ENCODE results near the gene MCM3AP. TPM values are rescaled to one million over a fixed set of nuclear protein-coding genes. Genes with fewer than 3 reads are reported as not detected.
"Not testable (repeated sequence)": the region's sequence is repeated elsewhere in the genome, so short reads cannot be mapped to it uniquely, and the experiment has no call there.

Gene MCM3AP
- total RNA-seq, 1 donor from 2014 or later: 67.7 TPM

DNA sequence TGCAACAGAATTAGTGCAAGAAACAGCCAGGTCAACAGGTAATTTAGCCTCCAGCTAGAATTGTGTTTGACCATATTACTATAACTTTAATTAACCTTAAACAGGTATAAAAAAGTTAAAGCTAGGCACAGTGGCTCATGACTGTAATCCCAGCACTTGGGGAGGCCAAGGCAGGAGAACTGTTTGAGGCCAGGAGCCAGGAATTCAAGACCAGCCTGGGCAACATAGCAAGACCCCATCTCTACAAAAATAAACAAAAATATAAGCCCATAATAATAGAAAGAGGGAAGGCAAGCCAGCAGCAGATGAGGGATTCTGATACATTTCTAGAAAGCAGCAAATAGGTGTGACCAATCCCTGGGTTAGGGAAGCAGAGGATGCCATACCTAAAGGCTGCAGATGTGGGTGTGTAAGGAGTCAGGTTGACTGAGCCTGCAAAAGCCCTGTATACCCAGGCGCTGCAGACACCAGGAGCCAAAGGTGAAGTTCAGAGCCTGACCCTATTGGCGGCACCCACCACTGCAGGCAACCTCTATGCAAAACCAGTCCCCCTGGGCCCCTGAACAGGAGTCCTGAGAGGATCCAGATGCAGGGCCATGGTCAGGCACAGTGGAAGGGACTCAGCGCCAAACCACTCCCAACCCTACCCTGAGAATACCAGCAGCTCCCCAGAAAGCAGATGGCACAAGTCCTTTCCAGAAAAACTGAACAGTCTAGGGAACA, 37.6 kb downstream of the MCM3AP start:
- DNase-seq (ENCODE audit: low spot score in 2 of 2): no peak

DNA sequence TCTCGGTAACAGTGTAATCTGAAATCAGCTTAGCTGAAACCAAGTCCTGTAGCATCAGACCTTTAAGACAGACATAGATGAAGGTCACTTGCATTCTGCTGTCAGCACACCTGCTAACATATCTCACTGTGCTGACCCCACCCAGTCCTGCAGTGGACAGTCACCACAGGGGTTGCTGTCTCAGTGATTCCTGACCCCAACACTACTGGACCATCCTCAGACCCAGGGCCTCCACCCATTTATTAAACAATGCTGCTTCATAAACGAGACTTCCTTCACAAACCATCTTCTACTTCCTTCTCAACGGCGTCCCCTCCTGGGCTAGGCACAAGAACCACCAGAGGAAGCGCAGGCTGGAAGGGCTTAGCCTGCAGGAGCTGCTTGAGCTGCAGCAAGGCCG, 39.1 kb downstream of the MCM3AP start:
- FAIRE-seq (no peak), DNase-seq (ENCODE audit: low spot score in 2 of 2) (no peak)

More for the DNA sequence above, 37.6 kb downstream of the MCM3AP start:
- FAIRE-seq: no peak

DNA sequence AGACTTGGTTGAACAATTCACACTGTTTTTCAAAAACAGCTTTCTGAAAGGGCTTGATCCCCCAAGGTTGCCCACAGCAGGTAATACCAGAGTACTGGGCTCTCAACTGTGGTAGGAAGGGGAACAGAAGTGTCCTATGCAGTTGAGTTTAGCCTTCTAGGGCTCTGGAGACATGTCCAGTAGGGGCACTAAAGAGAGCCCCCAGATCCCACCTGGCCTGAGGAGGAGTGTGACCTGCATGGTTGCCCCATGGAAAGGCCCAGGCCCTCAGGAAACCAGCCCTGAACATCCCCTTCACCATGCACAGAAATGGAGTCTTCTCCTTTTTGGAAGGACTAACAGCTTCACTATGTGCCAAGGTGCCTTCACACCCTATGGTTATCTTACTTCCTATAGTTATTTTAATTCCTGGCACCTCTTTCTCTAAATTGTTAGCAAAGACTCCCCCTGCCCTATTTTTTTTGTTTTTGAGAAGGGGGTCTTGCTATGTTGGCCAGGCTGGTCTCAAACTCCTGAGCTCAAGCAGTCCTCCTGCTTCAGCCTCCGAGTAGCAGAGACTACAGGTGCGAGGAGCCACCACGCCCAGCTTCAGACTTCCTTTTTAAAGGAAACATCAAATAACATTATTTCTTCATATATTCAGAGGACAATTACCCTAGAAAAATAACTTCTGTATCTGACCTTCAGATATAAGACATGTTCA, 40.0 kb downstream of the MCM3AP start:
- no peak for DNase-seq (ENCODE audit: low spot score in 2 of 2)

DNA sequence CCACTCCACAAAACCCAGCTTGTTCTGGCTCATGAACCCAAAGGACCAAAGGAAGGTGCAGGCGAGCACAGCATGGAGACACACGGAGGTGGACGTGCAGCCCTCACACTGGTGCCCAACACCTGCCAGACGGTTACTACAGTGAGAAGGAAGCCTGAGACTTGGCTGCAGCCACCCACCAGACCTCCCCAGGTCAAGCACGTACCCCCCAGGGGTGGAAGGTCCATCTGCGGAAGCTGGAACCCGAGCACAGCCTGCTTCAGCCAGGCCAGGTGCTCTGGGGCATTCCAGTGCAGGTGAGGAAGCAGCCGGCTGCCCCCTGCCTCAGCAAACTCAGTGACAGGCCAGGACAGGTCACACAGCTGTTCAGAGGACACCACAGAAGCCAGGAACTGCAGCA, 40.8 kb downstream of the MCM3AP start:
- no peak for FAIRE-seq

More for the DNA sequence above, 40.0 kb downstream of the MCM3AP start:
- no peak for FAIRE-seq

DNA sequence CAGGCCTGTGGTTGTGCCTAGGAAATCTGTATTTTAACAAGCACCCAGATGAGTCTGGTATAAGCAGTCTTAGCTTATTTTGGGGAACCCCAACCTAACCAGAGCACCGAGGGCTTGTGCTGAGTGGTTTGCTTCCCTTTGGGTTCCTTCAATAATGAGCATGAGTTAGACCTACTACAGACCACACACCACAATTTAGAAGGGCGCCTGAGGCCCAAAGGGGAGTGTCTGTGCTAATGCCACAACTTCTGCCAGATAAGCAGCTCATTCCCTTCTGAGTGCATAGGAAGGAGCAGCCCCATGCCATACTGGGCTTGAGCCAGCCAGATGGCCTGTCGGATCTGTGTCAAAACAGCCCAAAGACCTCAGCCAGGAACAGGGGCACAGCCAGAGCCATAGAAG, 41.5 kb downstream of the MCM3AP start:
- DNase-seq (ENCODE audit: low spot score in 2 of 2): no peak

More for the DNA sequence above, 40.8 kb downstream of the MCM3AP start:
- DNase-seq (ENCODE audit: low spot score in 2 of 2): no peak

DNA sequence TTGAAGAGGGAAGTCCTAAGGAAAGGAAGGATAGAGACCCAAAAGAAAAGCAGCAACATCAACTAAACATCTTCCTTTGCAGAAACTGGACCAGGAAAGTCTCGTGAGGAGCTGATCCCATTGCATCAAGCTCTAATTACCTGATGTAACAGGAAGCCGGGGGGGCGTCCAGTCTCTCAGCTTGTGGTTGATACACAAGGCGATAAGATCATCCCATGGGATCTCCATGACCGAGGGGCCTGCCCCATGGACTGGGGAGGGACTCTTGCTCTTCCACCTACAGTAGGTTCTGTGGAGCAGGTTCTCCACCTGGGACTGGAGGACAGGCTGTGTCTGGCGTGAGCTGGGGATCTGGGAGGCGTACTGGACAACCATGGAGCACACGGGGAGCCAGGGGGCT, 42.1 kb downstream of the MCM3AP start:
- DNase-seq (ENCODE audit: low spot score in 2 of 2) (no peak), FAIRE-seq (no peak)

More for the DNA sequence above, 41.5 kb downstream of the MCM3AP start:
- FAIRE-seq: no peak

DNA sequence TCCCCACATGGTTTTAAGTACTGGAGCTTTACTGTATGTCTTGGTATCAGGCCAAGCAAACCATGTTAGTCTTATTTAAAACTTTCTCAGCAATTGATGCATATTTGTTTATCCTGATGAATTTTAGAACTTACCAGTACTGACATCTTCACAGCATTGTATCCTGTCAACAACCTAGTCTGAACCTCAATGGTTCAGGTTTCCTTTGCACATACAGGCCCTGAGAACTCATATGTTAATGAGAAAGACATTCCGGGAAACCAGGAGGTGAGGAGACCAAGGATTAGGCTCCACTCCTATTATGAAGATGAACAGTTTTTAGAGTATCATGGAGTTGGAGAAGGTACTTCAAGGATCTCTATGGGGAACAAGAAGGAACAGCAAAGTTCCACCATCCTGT, 43.8 kb downstream of the MCM3AP start:
- not testable (repeated sequence) for FAIRE-seq; DNase-seq (ENCODE audit: low spot score in 2 of 2)

DNA sequence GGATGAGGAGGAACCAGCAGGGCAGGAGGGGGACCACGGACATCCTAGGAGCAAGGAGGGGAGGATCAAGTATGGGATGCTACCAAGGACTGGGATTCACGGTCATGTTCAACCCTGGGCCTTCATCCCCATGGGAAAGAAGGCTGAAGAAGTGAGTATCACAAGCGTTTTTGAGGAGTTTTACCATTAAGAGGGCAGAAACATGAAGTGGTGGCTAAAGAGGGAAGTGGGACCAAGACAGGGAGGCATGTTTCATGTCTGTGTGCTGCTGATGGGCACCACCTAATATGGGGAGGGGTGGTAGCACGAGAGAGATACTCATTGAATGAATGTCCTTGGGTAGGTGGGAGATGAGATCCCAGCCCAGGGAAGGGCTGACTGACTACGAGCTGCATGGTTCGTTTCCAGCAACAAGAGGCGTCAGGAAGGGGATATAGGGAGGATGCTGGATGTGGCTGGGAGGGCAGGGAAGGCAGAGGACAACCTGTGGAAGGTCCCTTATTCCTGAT, 45.5 kb downstream of the MCM3AP start:
- FAIRE-seq (no peak), DNase-seq (ENCODE audit: low spot score in 2 of 2) (no peak)

DNA sequence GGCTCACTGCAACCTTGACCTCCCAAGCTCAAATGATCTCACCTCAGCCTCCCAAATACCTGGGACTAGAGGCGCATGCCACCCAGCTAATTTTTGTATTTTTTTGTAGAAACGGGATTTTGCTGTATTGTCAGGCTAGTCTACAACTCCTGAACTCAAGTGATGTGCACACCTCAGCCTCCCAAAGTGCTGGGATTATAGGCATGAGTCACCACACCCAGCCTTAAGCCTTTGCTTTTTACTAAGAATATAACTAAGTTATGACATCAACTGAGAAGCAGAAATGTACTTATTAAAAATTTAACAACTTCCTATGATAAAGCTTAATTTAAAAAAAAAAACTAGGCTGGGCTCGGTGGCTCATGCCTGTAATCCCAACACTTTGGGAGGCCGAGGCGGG, 47.9 kb downstream of the MCM3AP start:
- FAIRE-seq (no peak), DNase-seq (ENCODE audit: low spot score in 2 of 2) (no peak)

DNA sequence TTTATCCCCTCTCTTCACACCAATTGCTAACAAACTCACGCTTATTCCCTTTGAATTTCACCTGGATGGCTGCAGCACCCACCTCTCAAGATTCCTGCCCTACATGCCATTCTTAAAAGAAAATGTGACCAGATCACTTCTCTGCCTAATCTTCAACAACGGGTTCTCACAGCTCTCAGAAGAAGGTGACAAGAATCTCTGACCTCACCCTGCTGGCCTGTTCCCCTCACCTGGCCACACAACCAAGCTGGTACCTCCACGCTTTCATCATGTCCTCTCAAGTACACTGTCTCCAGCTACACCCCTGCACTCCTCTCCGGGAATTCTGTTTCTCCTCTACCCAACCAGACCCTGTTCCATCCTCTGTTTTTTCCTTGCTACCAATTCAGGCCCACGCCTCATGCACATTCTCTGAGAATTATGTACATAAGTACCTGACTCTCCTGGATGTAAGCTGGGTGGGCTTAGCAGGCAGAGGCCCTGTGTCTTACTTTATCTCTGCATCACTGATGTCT, 50.9 kb downstream of the MCM3AP start:
- no peak for FAIRE-seq

DNA sequence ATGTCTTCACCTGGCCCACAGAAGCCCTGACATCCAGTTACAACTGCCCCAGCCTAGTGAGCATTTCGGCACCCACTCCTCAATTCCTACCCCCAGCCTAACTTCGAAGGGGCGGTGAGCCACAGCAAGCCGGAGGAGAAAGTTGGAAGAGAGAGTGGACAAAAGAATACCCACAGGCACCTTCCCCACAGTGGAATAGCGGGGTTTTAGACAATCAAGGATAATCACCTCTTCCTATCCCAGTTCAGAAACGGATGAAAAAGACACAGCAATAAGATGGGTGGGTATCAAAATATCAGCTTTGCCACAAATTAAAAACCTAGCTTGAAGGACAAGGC, 55.5 kb downstream of the MCM3AP start:
- no peak for FAIRE-seq
- DNase-seq (ENCODE audit: low spot score in 2 of 2): no peak

More for the DNA sequence above, 50.9 kb downstream of the MCM3AP start:
- DNase-seq (ENCODE audit: low spot score in 2 of 2): no peak

DNA sequence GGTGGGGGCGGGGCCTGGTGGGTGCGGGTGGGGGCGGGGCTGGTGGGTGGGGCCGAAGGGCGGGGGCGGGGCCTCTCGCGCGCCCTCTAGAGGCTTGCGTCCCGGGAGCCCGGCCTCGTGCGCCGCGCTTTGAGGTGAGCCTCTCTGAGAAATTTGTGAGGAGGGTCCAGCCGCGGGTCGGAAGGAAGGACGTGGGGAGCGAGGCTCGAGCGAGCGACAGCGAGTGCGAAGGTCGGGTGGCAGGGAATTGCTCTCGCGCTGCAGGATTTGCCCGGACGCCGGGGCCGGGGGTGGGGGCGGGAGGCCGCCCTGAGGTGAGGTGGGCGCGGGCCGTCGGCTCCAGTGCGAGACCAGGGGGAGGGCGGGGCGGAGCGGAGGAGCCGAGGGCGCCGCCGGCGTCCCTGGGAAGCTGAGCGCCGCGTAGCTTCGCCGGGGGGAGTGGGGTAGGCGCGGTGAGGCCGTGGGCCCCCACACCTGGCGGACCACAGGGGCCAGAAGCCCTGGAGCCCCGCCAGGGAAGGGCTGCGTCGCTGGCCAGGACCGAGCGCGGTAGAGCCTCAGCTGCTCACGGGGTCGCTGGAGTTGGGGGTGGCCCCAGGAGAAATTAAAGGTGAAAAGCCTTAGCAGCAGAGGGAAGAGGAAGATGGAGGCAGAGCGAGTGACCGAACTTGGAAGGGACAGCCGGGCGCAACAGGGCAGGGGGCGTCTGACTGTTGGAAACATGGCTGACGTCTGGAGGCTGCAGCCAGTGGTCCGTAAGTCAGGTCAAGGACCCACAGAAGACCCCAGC, 56.1 kb downstream of the MCM3AP start:
- peak; percentile 37 to 38 for DNase-seq (ENCODE audit: low spot score in 2 of 2)
- no peak for FAIRE-seq

DNA sequence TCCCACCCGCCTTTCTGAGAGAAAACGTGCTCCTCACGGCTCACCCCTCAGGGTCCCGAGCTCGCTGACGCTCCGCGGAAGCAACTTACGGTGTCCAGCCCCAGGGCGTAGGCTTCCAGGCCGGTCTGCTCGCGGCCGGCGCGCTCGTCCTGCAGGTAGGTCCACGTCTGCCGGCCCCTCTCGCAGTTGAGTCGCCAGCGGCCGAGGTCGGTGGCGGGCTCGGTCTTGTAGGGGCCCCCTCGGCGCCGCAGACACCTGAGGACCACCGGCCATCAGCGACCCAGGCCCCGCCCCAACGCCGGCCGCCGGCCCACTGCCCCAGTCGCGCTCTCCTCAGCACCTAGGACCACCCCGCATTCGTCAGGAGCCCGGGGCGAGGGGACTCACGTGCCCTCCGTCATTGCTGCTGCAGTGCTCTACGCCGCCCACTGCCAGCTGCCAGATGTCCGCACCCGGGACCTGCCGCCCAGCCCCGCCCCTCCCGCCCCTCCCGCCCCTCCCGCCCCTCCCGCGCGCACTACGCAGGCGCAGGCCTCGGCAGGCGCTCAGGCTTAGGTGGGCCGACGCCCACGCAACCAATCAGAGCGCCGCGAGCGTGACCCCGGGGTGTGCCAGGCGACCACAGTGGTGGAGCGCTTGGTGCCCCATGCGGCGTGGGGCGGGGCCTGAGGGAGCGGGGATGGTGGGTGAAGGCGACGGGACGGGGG, 56.9 kb downstream of the MCM3AP start, which contains the start of gene LSS:
Gene LSS, minus strand, starts transcription at position 430 of the 707 bp plus-strand sequence. Its CDS starts 29 bp downstream, at position 401.
- peak; percentile 96 to 97 for DNase-seq (ENCODE audit: low spot score in 2 of 2)
- no peak for FAIRE-seq

DNA sequence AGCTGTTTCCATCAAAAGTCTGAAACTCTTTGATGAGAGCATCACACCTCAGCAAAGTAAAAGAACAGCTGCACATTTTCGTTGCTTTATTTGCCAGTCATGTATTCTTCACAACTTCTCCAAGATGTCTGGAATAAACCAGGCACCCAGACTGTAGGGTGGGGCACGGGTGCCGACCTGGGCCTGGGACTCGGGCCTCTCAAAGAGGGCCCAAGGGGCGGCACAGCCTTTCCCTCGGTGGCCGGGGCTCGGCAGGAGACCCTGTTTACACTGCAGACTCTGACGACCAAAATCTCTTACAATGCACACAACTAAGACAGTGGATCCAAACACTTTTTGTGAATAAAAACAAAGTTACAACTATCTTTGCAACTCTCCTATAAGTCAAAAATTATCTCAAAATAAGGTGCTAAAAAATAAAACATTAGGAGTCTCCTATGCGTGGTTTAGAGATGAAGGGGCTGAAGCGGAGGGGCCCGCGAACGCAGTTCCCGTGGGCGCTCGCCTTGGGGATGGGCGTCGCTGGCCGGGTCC, 57.5 kb downstream of the MCM3AP start:
- FAIRE-seq (no peak), DNase-seq (ENCODE audit: low spot score in 2 of 2) (no peak)

DNA sequence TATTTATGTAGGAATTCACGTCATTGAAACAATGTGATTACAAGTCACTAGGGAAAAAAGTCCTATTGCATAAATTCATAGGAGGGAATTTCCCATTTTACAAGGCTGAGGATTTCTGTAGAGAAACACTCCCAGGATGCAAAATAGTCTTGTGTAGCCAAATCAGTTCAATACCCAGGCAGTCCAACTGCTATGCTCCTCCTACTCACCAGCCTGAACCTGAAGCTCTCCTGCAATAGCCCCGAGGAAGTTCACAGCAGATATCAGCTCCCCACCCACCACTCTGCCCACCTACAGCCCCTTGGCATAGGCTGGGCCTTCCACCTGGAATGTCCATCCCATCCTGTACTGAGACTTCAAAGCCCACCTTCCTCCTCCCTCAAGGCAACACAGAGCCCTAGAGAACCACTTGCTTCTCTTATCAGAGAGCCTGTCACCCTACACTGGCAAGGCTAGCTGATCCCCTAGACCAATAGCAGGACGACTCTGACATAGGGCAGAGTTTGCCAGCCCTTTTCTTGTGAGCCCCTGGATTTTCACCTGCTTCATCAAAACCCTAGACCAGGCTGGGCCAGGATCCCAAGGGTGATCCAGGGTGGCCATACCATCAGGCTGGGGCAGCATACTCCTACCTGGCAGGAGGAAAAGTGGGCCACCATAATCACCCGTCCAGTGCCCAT, 58.4 kb downstream of the MCM3AP start:
- no peak for FAIRE-seq
- DNase-seq (ENCODE audit: low spot score in 2 of 2): no peak

DNA sequence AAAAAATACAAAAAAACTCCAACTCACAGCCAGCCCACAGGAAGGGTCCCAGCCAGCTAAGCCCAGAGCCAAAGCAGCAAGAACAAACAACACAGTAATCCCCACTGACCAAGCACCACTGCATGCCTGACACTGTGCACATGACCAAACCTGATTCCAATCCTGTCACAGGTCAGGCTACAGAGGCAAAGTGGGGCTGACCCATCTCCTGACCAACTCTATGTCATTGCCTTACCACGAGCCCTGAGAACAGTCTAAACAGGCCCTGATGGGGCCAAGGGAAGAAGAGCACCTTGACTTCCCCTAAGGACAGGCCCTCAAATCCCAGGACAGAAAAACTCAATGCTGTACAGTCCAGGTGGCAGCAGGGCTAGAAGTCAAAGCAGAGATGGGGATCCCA, 59.3 kb downstream of the MCM3AP start:
- FAIRE-seq: no peak
- DNase-seq (ENCODE audit: low spot score in 2 of 2): no peak

DNA sequence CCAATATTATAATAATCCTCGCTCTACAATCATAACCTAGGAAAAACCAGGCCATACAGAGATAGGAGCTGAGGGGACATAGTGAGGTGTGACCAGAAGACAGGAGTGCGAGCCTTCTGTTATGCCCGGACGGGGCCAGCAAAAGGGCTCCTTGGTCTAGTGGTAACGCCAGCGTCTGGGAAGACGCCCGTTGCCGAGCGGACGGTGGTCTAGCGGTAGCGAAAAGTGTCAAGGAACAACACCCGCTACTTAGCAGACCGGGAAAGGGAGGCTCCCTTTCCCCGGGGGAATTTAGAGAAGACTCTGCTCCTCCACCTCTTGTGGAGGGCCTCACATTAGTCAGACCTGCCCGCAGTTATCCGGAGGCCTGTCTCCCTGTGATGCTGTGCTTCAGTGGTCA, 61.8 kb downstream of the MCM3AP start:
- DNase-seq (ENCODE audit: low spot score in 2 of 2); FAIRE-seq: not testable (repeated sequence)

DNA sequence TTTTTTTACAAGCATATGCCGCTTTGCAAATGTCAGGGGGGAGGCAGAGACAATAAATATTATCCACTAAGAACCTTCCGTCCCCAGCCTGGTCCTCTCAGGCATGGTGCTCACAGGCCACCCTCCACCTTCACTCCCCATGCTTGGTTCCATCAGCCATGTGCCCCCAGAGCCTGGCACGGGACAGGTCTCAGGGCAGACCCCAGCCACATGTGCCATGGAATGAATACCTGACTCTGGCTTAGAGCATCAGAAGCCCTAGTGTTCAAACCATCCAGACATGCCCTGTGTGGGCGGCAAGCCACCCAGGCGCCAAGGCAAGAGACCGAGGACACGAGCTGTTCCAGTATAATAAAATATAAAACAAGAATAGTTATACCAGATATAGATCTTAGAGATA, 62.2 kb downstream of the MCM3AP start:
- no peak for FAIRE-seq
- no peak for DNase-seq (ENCODE audit: low spot score in 2 of 2)

DNA sequence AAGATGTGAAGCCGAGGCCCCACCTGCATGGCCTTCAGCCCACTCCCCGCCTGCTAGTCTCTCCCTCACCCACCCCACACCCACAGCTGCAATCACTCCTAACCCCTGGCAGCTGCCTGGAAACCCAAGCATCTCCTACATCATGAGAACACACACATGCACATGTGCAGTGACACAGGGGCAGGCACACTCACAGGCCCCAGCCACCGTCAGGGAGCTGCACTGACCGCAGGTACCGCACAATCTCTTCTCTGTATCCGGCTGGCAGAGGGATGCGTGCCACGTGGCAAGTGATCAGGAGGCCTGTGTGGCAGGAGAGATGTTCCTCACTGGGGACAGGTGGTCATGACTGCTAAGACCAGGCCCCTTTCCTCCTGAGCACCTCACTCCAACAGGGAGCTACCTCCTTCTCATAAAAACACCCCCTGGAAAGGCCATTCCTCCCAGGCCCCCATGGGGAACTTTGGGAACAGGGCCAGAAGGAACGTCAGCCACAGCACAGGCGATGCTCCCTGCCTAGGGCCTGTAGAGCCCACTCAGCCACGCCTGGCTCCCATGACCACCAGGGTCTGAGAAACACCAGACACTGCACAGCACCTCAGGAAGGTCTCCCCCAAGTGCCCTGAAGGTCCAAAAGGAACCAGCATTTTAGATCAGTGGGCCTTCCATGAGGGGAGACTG, 62.8 kb downstream of the MCM3AP start:
- FAIRE-seq (no peak), DNase-seq (ENCODE audit: low spot score in 2 of 2) (no peak)
